HFFc6 (cell line): ENCODE measurements around the gene GLMP. TPM values are rescaled to one million over a fixed set of nuclear protein-coding genes. Genes with fewer than 3 reads are reported as not detected.
A peak's percentile ranks its signal among the peaks of the same experiment; 100 is the strongest.

Experiments
- DNase-seq: peaks from one replicate; pipeline ENCODE4 v3.0.0-alpha.2; 2018
- H3K27ac Mint-ChIP-seq: 2 replicates; pipeline ENCODE4 v1.8.0; 2020; ENCODE audit warnings: mild to moderate bottlenecking, mixed read lengths
- H3K27me3 Mint-ChIP-seq: 2 replicates; pipeline ENCODE4 v1.8.0; 2021; ENCODE audit warnings: mild to moderate bottlenecking, moderate library complexity, mixed read lengths; ENCODE audit not compliant: insufficient read depth
- H3K36me3 Mint-ChIP-seq: 2 replicates; pipeline ENCODE4 v1.8.0; 2021; ENCODE audit warnings: low read depth, mixed read lengths
- H3K4me1 Mint-ChIP-seq: 2 replicates; pipeline ENCODE4 v1.8.0; 2020; ENCODE audit warnings: low read depth, mixed read lengths
- H3K4me3 Mint-ChIP-seq: 2 replicates; pipeline ENCODE4 v1.8.0; 2020; ENCODE audit warnings: mild to moderate bottlenecking, moderate library complexity, mixed read lengths
- H3K9me3 Mint-ChIP-seq: 2 replicates; pipeline ENCODE4 v1.8.0; 2020; ENCODE audit warnings: mild to moderate bottlenecking, mixed read lengths
- CTCF ChIP-seq: fragments of 200-600 bp; sonication (generic); IDR thresholded peaks from 2 replicates; pipeline ENCODE4 v1.5.0; 2021; ENCODE audit warnings: antibody characterized with exemption, mild to moderate bottlenecking
- total RNA-seq, 6 experiments: library from RNA; stranded (reverse); fragmentation: NEBNext Ultra II Directional; extraction: Animal tissue kit (Norgen Biotek cat#: 25700); gene quantifications; 2 replicates in 1 of 6; 3 replicates in 5 of 6; pipeline ENCODE4 v1.2.3, GENCODE V29; 2021

The GLMP gene
- total RNA-seq, 6 experiments from 2014 or later = 50.8 to 91.8 (median 87.4) TPM

GRCh38 chr1:156316909-156317308 is 21.4 kb upstream of the GLMP start:
- no peak overlapping the region for H3K4me3 Mint-ChIP-seq
- H3K9me3 Mint-ChIP-seq = no peaks in the 10 kb centered on the region
- no peak for DNase-seq
- 0 out of 2 replicates have a peak overlapping the region, but pooled peaks have one; percentile 16 for H3K27ac Mint-ChIP-seq
- no peaks in the 10 kb centered on the region for H3K27me3 Mint-ChIP-seq
- H3K4me1 Mint-ChIP-seq = peaks cover 16% of the 10 kb centered on the region
- H3K36me3 Mint-ChIP-seq = peaks cover 48% of the 10 kb centered on the region
- TF ChIP-seq CTCF = no peak

DNA sequence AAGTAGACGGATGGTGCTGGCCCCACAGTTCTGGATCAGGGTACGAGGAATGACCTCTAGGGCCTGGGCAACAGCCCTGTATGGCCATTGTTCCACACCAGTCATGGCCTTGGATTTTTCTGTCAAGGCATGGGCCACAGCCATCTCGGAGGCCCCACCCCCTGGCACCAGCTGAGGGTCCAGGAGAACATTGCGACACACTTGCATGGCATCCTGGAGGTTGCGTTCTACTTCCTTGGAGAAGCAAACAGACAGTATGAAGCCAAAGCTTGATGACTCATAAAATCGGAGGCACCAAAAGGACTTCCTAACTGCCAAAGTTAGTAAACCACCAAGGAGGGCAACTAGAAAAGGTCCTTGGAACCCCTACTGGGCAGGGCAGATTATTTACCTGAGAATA is 15.5 kb upstream of the GLMP start:
- H3K4me1 Mint-ChIP-seq = peaks cover 34% of the 10 kb centered on the region
- peak; percentile 47 for DNase-seq

DNA sequence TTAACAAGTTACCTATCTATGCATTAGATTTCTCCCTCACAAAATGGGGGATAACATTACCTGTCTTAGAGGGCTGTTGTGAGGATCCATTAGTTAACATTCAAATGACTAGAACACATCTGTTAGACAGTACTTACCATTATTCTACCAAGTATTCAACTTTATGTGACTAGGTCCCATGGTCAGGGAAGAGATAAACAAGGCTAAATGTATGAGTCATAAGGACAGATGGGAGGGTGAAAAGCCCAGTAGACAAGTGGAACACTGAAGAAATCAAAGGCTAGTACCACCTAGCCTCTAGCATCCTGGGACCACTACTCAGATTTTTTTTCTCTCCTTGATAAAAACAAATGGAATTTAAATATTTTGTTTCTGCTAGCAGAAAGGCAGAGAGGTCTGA is 12.6 kb upstream of the GLMP start:
- Mint-ChIP-seq H3K36me3 (peaks cover 37% of the 10 kb centered on the region), H3K27me3 (no peaks in the 10 kb centered on the region), H3K4me3 (no peak overlapping the region), H3K27ac (peak overlapping the region; percentile 63), H3K9me3 (no peaks in the 10 kb centered on the region), H3K4me1 (peaks cover 39% of the 10 kb centered on the region)
- TF ChIP-seq CTCF = no peak
- peak; percentile 52 for DNase-seq

More for the DNA sequence above, 15.5 kb upstream of the GLMP start:
- H3K9me3 Mint-ChIP-seq = no peaks in the 10 kb centered on the region
- H3K27me3 Mint-ChIP-seq = no peaks in the 10 kb centered on the region
- peak overlapping the region; percentile 72 for H3K27ac Mint-ChIP-seq
- H3K4me3 Mint-ChIP-seq = no peak overlapping the region
- no peak for TF ChIP-seq CTCF
- H3K36me3 Mint-ChIP-seq = peaks cover 55% of the 10 kb centered on the region

- Mint-ChIP-seq H3K27me3 (no peaks in the 10 kb centered on the region), H3K9me3 (no peaks in the 10 kb centered on the region), H3K4me3 (no peak overlapping the region), H3K27ac (no peak overlapping the region), H3K36me3 (peaks cover 17% of the 10 kb centered on the region), H3K4me1 (peaks cover 16% of the 10 kb centered on the region)
- TF ChIP-seq CTCF = no peak
- DNase-seq = no peak
Observed at GRCh38 chr1:156305215-156305614, 9.7 kb upstream of the GLMP start.

- H3K27me3 Mint-ChIP-seq = no peaks in the 10 kb centered on the region
- peaks cover 9% of the 10 kb centered on the region for H3K36me3 Mint-ChIP-seq
- no peak for TF ChIP-seq CTCF
- H3K27ac Mint-ChIP-seq = no peak overlapping the region
- no peak overlapping the region for H3K4me3 Mint-ChIP-seq
- no peak for DNase-seq
- H3K4me1 Mint-ChIP-seq = peaks cover 10% of the 10 kb centered on the region
- H3K9me3 Mint-ChIP-seq = no peaks in the 10 kb centered on the region
Observed at GRCh38 chr1:156303241-156303640, 7.8 kb upstream of the GLMP start.
